Measurements from ENCODE around the gene ZNF763.
"Not testable (repeated sequence)": the region's sequence is repeated elsewhere in the genome, so short reads cannot be mapped to it uniquely, and the experiment has no call there.

- not testable (repeated sequence) for TF ChIP-seq ARNTL (CRISPR knock-in tag; IDR thresholded peaks at IDR 0.05; ENCODE audit: borderline replicate concordance, low read depth); ZC3H10 (CRISPR knock-in tag; IDR thresholded peaks at IDR 0.05)
These were observed 26.5 kb upstream of the ZNF763 start for GRCh38 chr19:11938383-11938782.

Measured in SK-N-SH treated with all-trans-retinoic acid at 6 μM for 48 hours (cell line).